Heart left ventricle (tissue), 16 donors: Measurements from ENCODE around the gene METTL17. TPM values are rescaled to one million over a fixed set of nuclear protein-coding genes. Genes with fewer than 3 reads are reported as not detected.

Experiments
- ATAC-seq, 4 donors: fragments of 200-7000 bp; cut with Tn5 transposase; one replicate each; pipeline ENCODE4 v1.9.1; 2020 to 2022; ENCODE audit warnings: moderate library complexity in 4 of 4, mild to moderate bottlenecking in 3 of 4, moderate number of reproducible peaks in 1 of 4
- DNase-seq, 5 donors: peaks; one replicate each; pipeline ENCODE4 v3.0.0-alpha.2; 2020
- H3K27ac ChIP-seq, 12 donors: fragments of 200-600 bp; sonication (generic) in 4 of 12; one replicate each; pipeline versions ENCODE4 v1.5.0 to v1.8.0; 2016 to 2022; ENCODE audit warnings: mild to moderate bottlenecking in 2 of 12
- H3K27me3 ChIP-seq, 9 donors: fragments of 200-600 bp; sonication (generic) in 2 of 9; one replicate each; pipeline versions ENCODE4 v1.5.1 to v1.8.0; 2016 to 2022; ENCODE audit warnings: mild to moderate bottlenecking in 3 of 9
- H3K36me3 ChIP-seq, 9 donors: fragments of 200-600 bp; sonication (generic) in 2 of 9; one replicate each; pipeline versions ENCODE4 v1.5.0 to v1.8.0; 2018 to 2022; ENCODE audit warnings: mild to moderate bottlenecking in 2 of 9
- H3K4me1 ChIP-seq, 12 donors: fragments of 200-600 bp; sonication (generic) in 4 of 12; one replicate each; pipeline versions ENCODE4 v1.5.0 to v1.8.0; 2016 to 2022; ENCODE audit warnings: mild to moderate bottlenecking in 3 of 12
- H3K4me3 ChIP-seq, 12 donors: fragments of 200-600 bp; sonication (generic) in 4 of 12; one replicate each; pipeline versions ENCODE4 v1.5.0 to v1.8.0; 2017 to 2022; ENCODE audit warnings: mild to moderate bottlenecking in 9 of 12, moderate library complexity in 4 of 12
- H3K9me3 ChIP-seq, 12 donors: fragments of 200-600 bp; sonication (generic) in 4 of 12; one replicate each; pipeline versions ENCODE4 v1.5.0 to v1.8.0; 2016 to 2022; ENCODE audit warnings: mild to moderate bottlenecking in 1 of 12
- POLR2A ChIP-seq, 2 donors: fragments of 450-650 bp; IDR thresholded peaks; one replicate each; pipeline ENCODE4 v1.6.1; 2017; ENCODE audit warnings: antibody characterized with exemption in 2 of 2, mild to moderate bottlenecking in 2 of 2, moderate library complexity in 2 of 2
- WGBS, 4 donors: extraction: QIAGEN DNeasy Blood & Tissue Kit in 2 of 4; methylation state at CpG; one replicate each; pipeline versions ENCODE4 v1.1.5 to v1.1.7; 2013 to 2018; 5-methylcytosine and 5-hydroxymethylcytosine counted together
- intact Hi-C, 10 donors: fragments of 100-400 bp; cut with DNase I; formaldehyde crosslinking; loops; one replicate each; pipeline versions ENCODE4 v1.11.1 to v1.14.2; 2022
- polyA plus RNA-seq, 2 donors: library from polyadenylated mRNA; stranded (reverse); fragments of 200-250 nt; gene quantifications; one replicate each; pipeline ENCODE4 v1.2.3, GENCODE V29; 2013
- total RNA-seq, 9 donors: library from RNA; depleted of rRNA in 2 of 9; stranded (reverse); fragments of >200 nt in 2 of 9; fragmentation: NEBNext Ultra II Directional in 3 of 9; extraction: Animal tissue kit (Norgen Biotek cat#: 25700) in 3 of 9; gene quantifications; one replicate each; pipeline versions ENCODE4 v1.1.0 to v1.2.4, GENCODE V29; 2016 to 2023
- TF ChIP-seq, protein P1 (sequence below), 12 donors: fragments of 200-600 bp; sonication (generic) in 4 of 12; IDR thresholded peaks; one replicate each; pipeline versions ENCODE4 v1.5.0 to v1.8.0; 2018 to 2022; ENCODE audit warnings: antibody characterized with exemption in 12 of 12, mild to moderate bottlenecking in 5 of 12
- donor health status: ischemic (EF 13 %, LVEDD 7.1; RV severe dilation, severe dysfunction).
- donor health status: healthy with polysubstance abuse.
- donor health status: DM: no; HTN: yes; CAD: no.
- donor health status: DM: no; HTN: no; CAD: no.
- donor health status: ischemic (EF 25% LVEDD 6.9; RV normal size, moderate dysfunction).
- donor health status: ischemic (EF 25% LVEDD 5.7; RV mildly dilated, moderate dysfunction).
- donor health status: healthy.
- donor health status: DM: yes; HTN: yes; CAD: no.
- donor health status: ischemic (EF 35%, LVEDD 5.7; RV mildly dilated, moderate dysfunction).
- donor health status: nonischemic (EF 11% LVEDD 7.7; RV severe dilation, severe dysfunction).
- donor health status: DM: yes; HTN: yes; CAD: no.
- donor health status: PGD.
- donor health status: ischemic (EF 29% LVEDD 5.4; RV normal size, mild dysfunction).
- donor health status: nonischemic (EF 23%, LVEDD 6.1; RV moderate dilation, normal function).

Gene METTL17
- total and polyA plus RNA-seq, 11 donors: 31.3 to 59.5 (median 44.7) TPM

- peak overlapping the region; percentile 82 to 100 (median 98) for H3K27ac ChIP-seq
- H3K36me3 ChIP-seq: peaks cover 0 to 15% (median 8%) of the 10 kb centered on the region in 9 donors
- H3K27me3 ChIP-seq: peaks cover 0 to 7% (median 0%) of the 10 kb centered on the region in 9 donors
- H3K4me3 ChIP-seq: peak overlapping the region in 5 of 12 donors; percentile 82 to 98 (median 92)
- H3K4me1 ChIP-seq: peaks cover 0 to 49% (median 30%) of the 10 kb centered on the region in 12 donors
- H3K9me3 ChIP-seq: no peaks in the 10 kb centered on the region
- DNase-seq (peak in 1 of 5 donors; percentile 39), ATAC-seq (no peak)
- no peak for TF ChIP-seq POLR2A (IDR thresholded peaks at IDR 0.05)
- TF ChIP-seq, protein P1, sequence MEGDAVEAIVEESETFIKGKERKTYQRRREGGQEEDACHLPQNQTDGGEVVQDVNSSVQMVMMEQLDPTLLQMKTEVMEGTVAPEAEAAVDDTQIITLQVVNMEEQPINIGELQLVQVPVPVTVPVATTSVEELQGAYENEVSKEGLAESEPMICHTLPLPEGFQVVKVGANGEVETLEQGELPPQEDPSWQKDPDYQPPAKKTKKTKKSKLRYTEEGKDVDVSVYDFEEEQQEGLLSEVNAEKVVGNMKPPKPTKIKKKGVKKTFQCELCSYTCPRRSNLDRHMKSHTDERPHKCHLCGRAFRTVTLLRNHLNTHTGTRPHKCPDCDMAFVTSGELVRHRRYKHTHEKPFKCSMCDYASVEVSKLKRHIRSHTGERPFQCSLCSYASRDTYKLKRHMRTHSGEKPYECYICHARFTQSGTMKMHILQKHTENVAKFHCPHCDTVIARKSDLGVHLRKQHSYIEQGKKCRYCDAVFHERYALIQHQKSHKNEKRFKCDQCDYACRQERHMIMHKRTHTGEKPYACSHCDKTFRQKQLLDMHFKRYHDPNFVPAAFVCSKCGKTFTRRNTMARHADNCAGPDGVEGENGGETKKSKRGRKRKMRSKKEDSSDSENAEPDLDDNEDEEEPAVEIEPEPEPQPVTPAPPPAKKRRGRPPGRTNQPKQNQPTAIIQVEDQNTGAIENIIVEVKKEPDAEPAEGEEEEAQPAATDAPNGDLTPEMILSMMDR (IDR thresholded peaks at IDR 0.05): no peak
- intact Hi-C loops: no loop called here
- 50 to 62% (median 54%) methylated on average over 7 of the region's 7 CpGs for WGBS, 4 donors
Observed at GRCh38 chr14:21026274-21026987, 36.7 kb downstream of the METTL17 start.

- Histone ChIP-seq H3K27me3 (peaks cover 0 to 7% (median 0%) of the 10 kb centered on the region in 9 donors), H3K4me1 (peaks cover 0 to 46% (median 30%) of the 10 kb centered on the region in 12 donors), H3K36me3 (peaks cover 0 to 10% (median 3%) of the 10 kb centered on the region in 9 donors), H3K27ac (peak overlapping the region; percentile 55 to 100 (median 98)), H3K9me3 (no peaks in the 10 kb centered on the region), H3K4me3 (no peak overlapping the region)
- 11 to 24% (median 21%) methylated on average over 3 of the region's 3 CpGs for WGBS, 4 donors
- intact Hi-C loops: no loop called here
- ATAC-seq (peak in 1 of 4 donors; percentile 39), DNase-seq (peak in 2 of 5 donors; percentile 38 to 71)
- TF ChIP-seq, protein P1 (IDR thresholded peaks at IDR 0.05): no peak
- TF ChIP-seq POLR2A (IDR thresholded peaks at IDR 0.05): no peak
Observed at GRCh38 chr14:21026988-21027315, 37.2 kb downstream of the METTL17 start.

DNA sequence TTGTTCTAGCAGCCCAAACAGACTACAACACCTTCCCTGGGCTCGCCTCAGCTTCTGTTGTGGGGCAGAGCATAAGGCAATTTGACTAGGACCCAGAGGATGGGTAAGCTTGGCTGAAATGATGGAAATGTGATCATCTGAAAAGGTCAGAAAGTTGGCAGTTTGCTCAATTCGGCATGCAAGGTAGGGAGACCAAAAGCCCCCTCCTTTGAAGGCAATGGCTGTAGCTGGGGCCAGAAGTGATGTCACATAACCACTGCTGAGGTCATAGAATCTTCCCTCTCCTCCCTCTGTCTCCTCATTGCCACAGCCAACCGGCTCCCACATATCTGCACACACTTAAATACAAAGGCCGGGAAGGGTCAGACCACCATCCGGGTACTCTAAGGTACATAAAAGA lies 40.1 kb downstream of the METTL17 start, which contains the start of gene TPPP2:
Gene TPPP2 (plus strand): TSS at position 301 of the 400 bp plus-strand sequence. CDS start 365 bp downstream, outside the sequence.
- 90 to 95% (median 94%) methylated on average over 5 of the region's 5 CpGs for WGBS, 4 donors
- intact Hi-C loops: no loop called here

GRCh38 chr14:21030531-21030930 lies 40.8 kb downstream of the METTL17 start:
- Histone ChIP-seq H3K4me3 (no peak overlapping the region), H3K4me1 (peaks cover 0 to 18% (median 13%) of the 10 kb centered on the region in 12 donors), H3K36me3 (no peaks in the 10 kb centered on the region), H3K27ac (no peak overlapping the region), H3K27me3 (peaks cover 0 to 2% (median 0%) of the 10 kb centered on the region in 9 donors), H3K9me3 (no peaks in the 10 kb centered on the region)
- ATAC-seq: no peak
- intact Hi-C loops: no loop called here
- 82 to 93% (median 88%) methylated on average over 12 of the region's 12 CpGs for WGBS, 4 donors
- no peak for DNase-seq
- TF ChIP-seq, protein P1 (IDR thresholded peaks at IDR 0.05): no peak
- no peak for TF ChIP-seq POLR2A (IDR thresholded peaks at IDR 0.05)

More for the DNA sequence above, 40.1 kb downstream of the METTL17 start, which contains the start of gene TPPP2:
- peaks cover 0 to 19% (median 13%) of the 10 kb centered on the region in 12 donors for H3K4me1 ChIP-seq
- ATAC-seq (no peak), DNase-seq (no peak)
- no peaks in the 10 kb centered on the region for H3K36me3 ChIP-seq
- no peak within 1 kb of the TSS for H3K4me3 ChIP-seq
- peaks cover 0 to 7% (median 0%) of the 10 kb centered on the region in 9 donors for H3K27me3 ChIP-seq
- no peaks in the 10 kb centered on the region for H3K9me3 ChIP-seq
- TF ChIP-seq POLR2A (IDR thresholded peaks at IDR 0.05): no peak
- TF ChIP-seq, protein P1 (IDR thresholded peaks at IDR 0.05): no peak
- no peak within 1 kb of the TSS for H3K27ac ChIP-seq
